AG04450 (cell line): ENCODE data around the gene LHFPL2. TPM values are rescaled to one million over a fixed set of nuclear protein-coding genes. Genes with fewer than 3 reads are reported as not detected.

Source experiments
- CTCF ChIA-PET: fragments of 300-600, 350-600 bp; formaldehyde crosslinking; extraction: SDS; loops from one replicate; lab custom pipeline; 2022; ENCODE audit warnings: antibody characterized with exemption, inconsistent platforms; lab: Charles Lee
- POLR2A ChIA-PET: fragments of 350-600 bp; formaldehyde crosslinking; extraction: SDS; loops from one replicate; lab custom pipeline; 2021; ENCODE audit warnings: antibody characterized with exemption, inconsistent platforms; lab: Yijun Ruan, JAX
- DNase-seq: peaks from one replicate; pipeline ENCODE4 v3.0.0-alpha.2; 2011; ENCODE audit warnings: low read depth, low spot score
- H3K27ac ChIP-seq: one replicate; pipeline ENCODE4 v1.5.1; 2012; ENCODE audit warnings: low read depth, low read length, control low read depth
- H3K27me3 ChIP-seq: one replicate; pipeline ENCODE4 v1.6.0; 2012; ENCODE audit warnings: low read length; ENCODE audit not compliant: control insufficient read depth, insufficient read depth
- H3K4me3 ChIP-seq: 2 replicates; pipeline ENCODE4 v1.5.1; 2011; ENCODE audit warnings: mild to moderate bottlenecking, low read depth, low read length, control low read depth
- H3K9me3 ChIP-seq: 2 replicates; pipeline ENCODE4 v1.5.1; 2012; ENCODE audit warnings: low read length; ENCODE audit not compliant: control insufficient read depth, insufficient read depth
- polyA plus RNA-seq: library from polyadenylated mRNA; depleted of rRNA; stranded (reverse); fragments of >200 nt; gene quantifications from 2 replicates; pipeline ENCODE4 v1.2.3, GENCODE V29; 2011
- TF ChIP-seq, protein P1 (sequence below): IDR thresholded peaks from 2 replicates; pipeline ENCODE4 v1.5.1; 2011; ENCODE audit warnings: low read depth, low read length, control low read depth, inconsistent platforms

Gene LHFPL2
- polyA plus RNA-seq, 1 experiment = 20.1 TPM

DNA sequence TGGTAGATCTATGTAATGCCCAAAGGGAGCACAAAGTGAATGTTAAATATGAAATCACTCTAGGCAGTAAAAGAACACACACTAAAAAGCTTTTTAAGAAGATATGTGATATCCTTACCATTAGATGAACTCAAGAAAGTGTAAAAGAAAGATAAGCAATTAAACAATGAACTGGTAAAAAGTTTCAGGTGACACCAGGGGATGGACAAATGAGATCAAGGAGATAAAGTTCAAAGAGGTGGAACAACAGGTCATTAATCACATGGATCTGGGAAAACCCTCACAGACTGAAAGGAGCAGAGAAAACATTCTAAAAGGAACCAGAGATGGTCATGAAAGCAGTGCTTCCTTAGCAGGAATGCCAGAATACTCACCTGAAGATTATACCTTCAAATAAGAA lies 40.7 kb downstream of the LHFPL2 start:
- Histone ChIP-seq H3K27me3 (no peaks in the 10 kb centered on the region), H3K9me3 (no peaks in the 10 kb centered on the region), H3K4me3 (no peak overlapping the region), H3K27ac (no peak overlapping the region)
- ChIA-PET CTCF (interaction anchor here (0.6 kb wide), 1 partner anchor 138 kb away, joined by 5 read pairs; no protein-coding TSS in a partner anchor), POLR2A (interaction anchor here (0.7 kb wide), 1 partner anchor 194 kb away, joined by 3 read pairs; no protein-coding TSS in a partner anchor)
- no peak for DNase-seq
- TF ChIP-seq, protein P1, sequence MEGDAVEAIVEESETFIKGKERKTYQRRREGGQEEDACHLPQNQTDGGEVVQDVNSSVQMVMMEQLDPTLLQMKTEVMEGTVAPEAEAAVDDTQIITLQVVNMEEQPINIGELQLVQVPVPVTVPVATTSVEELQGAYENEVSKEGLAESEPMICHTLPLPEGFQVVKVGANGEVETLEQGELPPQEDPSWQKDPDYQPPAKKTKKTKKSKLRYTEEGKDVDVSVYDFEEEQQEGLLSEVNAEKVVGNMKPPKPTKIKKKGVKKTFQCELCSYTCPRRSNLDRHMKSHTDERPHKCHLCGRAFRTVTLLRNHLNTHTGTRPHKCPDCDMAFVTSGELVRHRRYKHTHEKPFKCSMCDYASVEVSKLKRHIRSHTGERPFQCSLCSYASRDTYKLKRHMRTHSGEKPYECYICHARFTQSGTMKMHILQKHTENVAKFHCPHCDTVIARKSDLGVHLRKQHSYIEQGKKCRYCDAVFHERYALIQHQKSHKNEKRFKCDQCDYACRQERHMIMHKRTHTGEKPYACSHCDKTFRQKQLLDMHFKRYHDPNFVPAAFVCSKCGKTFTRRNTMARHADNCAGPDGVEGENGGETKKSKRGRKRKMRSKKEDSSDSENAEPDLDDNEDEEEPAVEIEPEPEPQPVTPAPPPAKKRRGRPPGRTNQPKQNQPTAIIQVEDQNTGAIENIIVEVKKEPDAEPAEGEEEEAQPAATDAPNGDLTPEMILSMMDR = no peak

- Histone ChIP-seq H3K27ac (no peak overlapping the region), H3K4me3 (no peak overlapping the region), H3K27me3 (no peaks in the 10 kb centered on the region), H3K9me3 (no peaks in the 10 kb centered on the region)
- POLR2A ChIA-PET = no interaction called here
- TF ChIP-seq, protein P1 = no peak
- no peak for DNase-seq
- CTCF ChIA-PET = no interaction called here
Observed at GRCh38 chr5:78606241-78606640, 42.3 kb downstream of the LHFPL2 start.

- H3K27me3 ChIP-seq = no peaks in the 10 kb centered on the region
- no peak overlapping the region for H3K4me3 ChIP-seq
- no peak for DNase-seq
- no peaks in the 10 kb centered on the region for H3K9me3 ChIP-seq
- POLR2A ChIA-PET = no interaction called here
- no peak overlapping the region for H3K27ac ChIP-seq
- TF ChIP-seq, protein P1 = no peak
- CTCF ChIA-PET = no interaction called here
Observed at GRCh38 chr5:78605611-78606010, 43.0 kb downstream of the LHFPL2 start.

DNA sequence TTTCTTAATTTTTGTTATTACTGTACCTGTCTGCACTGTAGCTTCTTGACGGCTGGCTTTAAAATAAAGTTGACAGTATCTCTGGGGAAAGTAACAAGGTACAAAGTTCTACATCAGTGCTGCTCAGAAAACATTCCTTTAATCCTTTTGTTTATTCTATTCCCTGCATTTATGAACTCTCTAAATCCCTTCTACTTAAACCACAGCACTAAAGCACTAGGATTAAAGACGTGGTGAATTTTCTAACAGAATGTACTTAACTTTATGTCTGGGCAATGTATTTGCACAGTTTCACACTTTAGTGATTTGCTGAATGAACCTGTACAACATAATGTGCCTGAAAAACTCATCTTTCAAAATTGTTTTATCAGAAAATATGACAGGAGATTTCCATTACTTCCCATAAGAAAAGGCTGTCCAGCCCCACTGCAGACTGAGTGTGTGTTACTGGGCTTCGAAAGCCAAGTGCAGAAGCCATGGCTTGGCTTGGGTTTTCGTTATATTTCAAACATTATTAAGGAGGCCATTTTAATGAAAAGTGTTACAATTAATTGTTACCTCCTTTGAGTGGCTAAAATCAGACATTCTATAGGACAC lies 43.8 kb downstream of the LHFPL2 start:
- TF ChIP-seq, protein P1 = no peak
- Histone ChIP-seq H3K27ac (no peak overlapping the region), H3K27me3 (no peaks in the 10 kb centered on the region), H3K9me3 (no peaks in the 10 kb centered on the region), H3K4me3 (no peak overlapping the region)
- DNase-seq = no peak
- ChIA-PET CTCF (no interaction called here), POLR2A (no interaction called here)

GRCh38 chr5:78603636-78604175 lies 44.9 kb downstream of the LHFPL2 start:
- Histone ChIP-seq H3K4me3 (no peak overlapping the region), H3K27ac (no peak overlapping the region), H3K9me3 (no peaks in the 10 kb centered on the region), H3K27me3 (no peaks in the 10 kb centered on the region)
- DNase-seq = no peak
- POLR2A ChIA-PET = no interaction called here
- CTCF ChIA-PET = no interaction called here
- TF ChIP-seq, protein P1 = no peak
